GM19395 (cell line): ENCODE measurements around the gene CD7.

Experiments
- ATAC-seq: cut with Tn5 transposase; IDR thresholded peaks from one replicate; pipeline ENCODE4 v1.9.1; 2021; ENCODE audit warnings: mild to moderate bottlenecking, moderate library complexity; ENCODE audit not compliant: unreplicated experiment

Gene CD7

GRCh38 chr17:82266142-82266541 is 51.3 kb downstream of the CD7 start:
- ATAC-seq: no peak
